Spinal cord (tissue), 10 donors: ENCODE measurements around the gene MPO. TPM values are rescaled to one million over a fixed set of nuclear protein-coding genes. Genes with fewer than 3 reads are reported as not detected.

Experiments used
- DNase-seq, 6 donors: peaks; one replicate each; pipeline versions ENCODE4 v3.0.0 to v3.0.0-alpha.2; 2013 to 2015; ENCODE audit warnings: low spot score in 6 of 6, low read depth in 4 of 6
- H3K27ac ChIP-seq: one replicate; pipeline ENCODE4 v1.5.1; 2013; ENCODE audit warnings: low read depth, low read length, control low read depth
- H3K27me3 ChIP-seq: one replicate; pipeline ENCODE4 v1.6.1; 2013; ENCODE audit warnings: low read length; ENCODE audit not compliant: control insufficient read depth, insufficient read depth
- H3K36me3 ChIP-seq: one replicate; pipeline ENCODE4 v1.6.1; 2013; ENCODE audit warnings: low read length; ENCODE audit not compliant: control insufficient read depth, insufficient read depth
- H3K4me1 ChIP-seq: one replicate; pipeline ENCODE4 v1.6.1; 2013; ENCODE audit warnings: low read length; ENCODE audit not compliant: control insufficient read depth, insufficient read depth
- H3K4me3 ChIP-seq: one replicate; pipeline ENCODE4 v1.5.1; 2013; ENCODE audit warnings: low read depth, low read length, control low read depth
- H3K9me3 ChIP-seq: one replicate; pipeline ENCODE4 v1.6.1; 2013; ENCODE audit warnings: low read length; ENCODE audit not compliant: control insufficient read depth, insufficient read depth
- WGBS: methylation state at CpG from one replicate; pipeline ENCODE4 v1.1.5; 2013; ENCODE audit warnings: missing lambda C conversion rate; ENCODE audit not compliant: insufficient coverage; 5-methylcytosine and 5-hydroxymethylcytosine counted together
- polyA plus RNA-seq, 2 donors: library from polyadenylated mRNA; unstranded; fragments of 120-200 nt; gene quantifications; one replicate each; pipeline ENCODE4 v1.2.1, GENCODE V29; 2013; ENCODE audit not compliant: insufficient read length in 2 of 2
- total RNA-seq, 2 donors: library from RNA; depleted of rRNA in 1 of 2; stranded (reverse); fragments of 120-200 nt in 1 of 2; fragments of >200 nt in 1 of 2; gene quantifications; one replicate each; pipeline versions ENCODE4 v1.2.3 to v1.2.4, GENCODE V29; 2013 to 2014
- donor health status: healthy.

The MPO gene
- total and polyA plus RNA-seq, 4 donors = 1.9 to 71.2 (median 4.8) TPM

DNA sequence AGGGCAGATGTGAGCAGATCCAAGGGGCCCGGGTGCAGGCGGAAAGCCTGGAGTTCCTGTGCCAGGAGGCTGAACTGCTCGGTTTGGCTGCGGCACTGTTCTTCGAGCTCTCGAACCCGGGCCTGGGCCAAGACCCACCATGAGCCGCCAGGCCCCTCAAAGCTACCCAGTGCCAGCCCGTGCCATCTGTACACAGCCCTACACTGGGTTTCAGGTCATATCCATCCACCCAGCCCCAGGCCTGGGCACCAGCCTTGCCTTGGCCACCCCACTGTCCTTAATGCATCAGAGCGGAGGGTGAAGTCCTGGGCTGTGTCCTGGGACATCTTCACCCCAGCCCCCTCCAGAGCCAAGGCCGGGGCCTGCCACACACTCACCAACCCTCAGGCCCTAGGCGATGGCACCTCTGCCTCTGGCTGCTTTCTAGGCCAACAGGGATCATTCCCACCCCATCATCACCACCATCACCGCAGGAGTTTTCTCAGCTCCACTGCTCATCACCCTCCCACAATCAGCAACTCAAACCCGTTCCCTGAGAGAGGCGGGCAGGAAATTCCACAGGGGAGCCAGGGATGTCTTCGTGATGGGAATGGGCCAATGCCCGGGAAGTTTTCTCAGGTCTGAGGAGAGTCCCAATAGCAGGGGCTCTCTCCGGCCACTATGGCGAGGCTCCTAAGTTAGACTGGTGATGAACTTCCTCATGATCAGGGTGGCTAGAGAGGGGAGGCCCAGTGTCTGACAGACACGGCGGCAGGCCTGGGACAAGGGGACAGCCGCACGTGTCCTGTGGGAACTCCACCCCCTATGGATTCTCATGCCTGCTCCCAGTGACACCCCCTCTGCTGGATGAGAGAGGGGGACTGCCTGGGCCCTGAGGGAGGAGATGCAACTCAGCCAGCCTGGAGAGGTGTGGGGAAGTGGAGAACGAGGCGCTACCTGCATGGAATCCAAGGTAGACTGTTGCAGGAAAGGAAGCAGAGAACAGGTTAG is 38.7 kb upstream of the MPO start:
- no peak overlapping the region for H3K4me3 ChIP-seq
- H3K27me3 ChIP-seq = no peaks in the 10 kb centered on the region
- no peak for DNase-seq
- 92% methylated on average over 19 of the region's 25 CpGs for WGBS
- H3K36me3 ChIP-seq = peaks cover 82% of the 10 kb centered on the region
- H3K9me3 ChIP-seq = no peaks in the 10 kb centered on the region
- H3K4me1 ChIP-seq = peaks cover 13% of the 10 kb centered on the region
- no peak overlapping the region for H3K27ac ChIP-seq

DNA sequence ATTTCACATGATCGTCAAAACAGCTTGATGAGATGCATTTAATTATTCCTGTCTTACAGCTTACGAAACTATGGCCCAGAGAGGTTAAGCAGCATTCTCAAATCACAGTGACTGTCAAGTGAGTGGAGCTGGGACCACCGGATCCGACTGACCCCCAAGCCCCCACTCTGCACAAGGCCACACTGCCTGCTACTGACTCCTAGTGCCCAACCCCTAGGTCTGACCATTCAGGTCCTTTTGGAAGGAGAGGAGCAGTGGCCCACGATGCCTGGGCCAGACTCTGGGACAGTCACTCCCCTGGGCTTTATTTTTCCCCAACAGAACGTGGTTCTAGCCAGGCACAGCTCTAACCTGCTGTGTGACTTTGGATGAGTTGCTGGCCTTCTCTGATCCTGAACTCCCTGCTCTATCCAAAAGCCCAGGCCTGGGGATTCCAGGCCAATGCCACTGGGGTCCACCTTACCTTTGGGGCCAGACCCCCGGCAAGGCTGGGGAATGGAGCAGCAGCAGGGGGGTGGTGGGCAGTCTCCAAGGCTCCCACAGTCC is 38.0 kb upstream of the MPO start:
- WGBS = 89% methylated on average over 5 of the region's 7 CpGs
- H3K36me3 ChIP-seq = peaks cover 84% of the 10 kb centered on the region
- peaks cover 8% of the 10 kb centered on the region for H3K4me1 ChIP-seq
- H3K4me3 ChIP-seq = no peak overlapping the region
- no peak for DNase-seq
- no peak overlapping the region for H3K27ac ChIP-seq
- H3K9me3 ChIP-seq = no peaks in the 10 kb centered on the region
- H3K27me3 ChIP-seq = no peaks in the 10 kb centered on the region

GRCh38 chr17:58318065-58318481 is 37.3 kb upstream of the MPO start:
- Histone ChIP-seq H3K36me3 (peaks cover 79% of the 10 kb centered on the region), H3K4me1 (peaks cover 2% of the 10 kb centered on the region), H3K27ac (no peak overlapping the region), H3K27me3 (no peaks in the 10 kb centered on the region), H3K9me3 (no peaks in the 10 kb centered on the region), H3K4me3 (no peak overlapping the region)
- 90% methylated on average over 8 of the region's 9 CpGs for WGBS
- no peak for DNase-seq

DNA sequence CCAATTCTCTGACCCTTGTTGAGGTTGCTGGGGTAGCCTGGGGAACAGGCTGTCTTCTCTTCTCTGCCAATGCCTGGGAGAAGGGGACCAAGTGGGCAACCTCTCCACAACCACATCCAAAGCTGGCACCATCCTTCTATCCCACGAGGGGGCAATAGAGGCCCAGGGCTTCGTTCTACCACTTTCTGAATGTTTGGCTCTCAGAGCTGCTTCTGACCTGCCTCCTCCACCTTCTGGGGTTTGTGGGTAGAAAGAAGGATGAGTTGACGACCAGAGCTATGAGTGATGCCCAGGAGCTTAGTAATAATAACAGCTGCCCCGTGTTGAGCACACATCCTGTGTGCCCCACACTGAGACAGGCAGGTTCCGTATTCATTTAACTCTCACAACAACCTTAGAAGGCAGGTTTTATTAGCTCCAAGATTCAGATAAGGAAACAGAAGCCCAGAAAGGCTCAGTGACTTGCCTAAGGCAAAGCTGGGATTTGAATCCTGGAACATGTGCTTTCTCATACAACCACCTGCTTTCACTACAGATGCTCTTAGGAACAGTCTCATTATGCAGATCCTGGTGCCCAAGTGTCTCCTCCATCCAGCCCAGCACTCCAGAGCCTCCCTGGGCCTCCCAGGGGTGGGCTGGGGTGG is 36.8 kb upstream of the MPO start:
- DNase-seq = peak in 2 of 6 donors; percentile 16 to 35
- H3K9me3 ChIP-seq = no peaks in the 10 kb centered on the region
- no peaks in the 10 kb centered on the region for H3K4me1 ChIP-seq
- 58% methylated on average over 3 of the region's 5 CpGs for WGBS
- peaks cover 74% of the 10 kb centered on the region for H3K36me3 ChIP-seq
- no peak overlapping the region for H3K27ac ChIP-seq
- H3K4me3 ChIP-seq = no peak overlapping the region
- H3K27me3 ChIP-seq = no peaks in the 10 kb centered on the region

GRCh38 chr17:58316260-58316960 is 35.7 kb upstream of the MPO start:
- no peak for DNase-seq
- Histone ChIP-seq H3K27ac (no peak overlapping the region), H3K4me3 (no peak overlapping the region), H3K4me1 (no peaks in the 10 kb centered on the region), H3K27me3 (no peaks in the 10 kb centered on the region), H3K36me3 (peaks cover 74% of the 10 kb centered on the region), H3K9me3 (no peaks in the 10 kb centered on the region)
- 96% methylated on average over 6 of the region's 8 CpGs for WGBS

DNA sequence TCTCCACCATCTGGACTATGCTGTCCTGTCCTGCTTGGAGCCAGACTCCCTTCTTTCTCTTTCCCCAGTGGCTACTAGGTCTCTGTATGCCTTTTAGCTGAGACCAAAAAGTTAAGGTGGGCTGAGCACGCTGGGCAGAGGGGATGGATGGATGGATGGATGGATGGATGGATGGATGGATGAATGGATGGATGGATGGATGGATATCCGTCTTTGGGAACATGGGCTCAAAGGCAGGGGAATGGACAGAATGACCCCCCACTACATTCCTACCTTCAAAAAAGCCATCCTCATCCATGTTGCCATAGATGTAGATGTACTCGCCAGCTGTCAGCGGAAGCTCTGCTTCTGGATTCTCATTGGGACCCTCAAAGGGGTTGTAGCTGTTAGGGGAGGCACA is 35.0 kb upstream of the MPO start:
- no peaks in the 10 kb centered on the region for H3K4me1 ChIP-seq
- peaks cover 79% of the 10 kb centered on the region for H3K36me3 ChIP-seq
- H3K27me3 ChIP-seq = no peaks in the 10 kb centered on the region
- no peak overlapping the region for H3K27ac ChIP-seq
- no peaks in the 10 kb centered on the region for H3K9me3 ChIP-seq
- no peak for DNase-seq
- no CpG with 5 or more reads among the region's 4 CpGs for WGBS
- no peak overlapping the region for H3K4me3 ChIP-seq

DNA sequence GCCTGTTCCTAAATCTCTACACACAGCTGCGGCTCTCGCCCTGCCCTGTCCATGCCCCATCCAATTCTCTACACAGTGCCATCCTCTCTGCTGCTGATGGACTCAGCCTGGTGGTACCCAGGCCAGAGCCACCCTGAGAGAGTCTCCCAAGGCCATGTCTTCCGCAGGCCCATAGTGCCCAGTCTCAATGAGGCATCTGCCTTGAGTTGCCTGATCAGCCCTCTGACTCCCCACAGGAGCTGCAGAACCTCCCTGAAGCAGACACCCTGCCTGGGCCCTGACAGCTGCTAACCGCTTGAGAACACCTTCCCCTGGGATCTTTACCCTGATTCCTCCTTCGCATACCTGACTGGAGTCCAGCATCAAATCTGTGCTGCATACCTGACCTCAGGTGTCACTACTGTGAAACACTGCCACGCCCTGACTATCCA is 34.6 kb upstream of the MPO start:
- Histone ChIP-seq H3K9me3 (no peaks in the 10 kb centered on the region), H3K4me1 (no peaks in the 10 kb centered on the region), H3K36me3 (peaks cover 79% of the 10 kb centered on the region), H3K27ac (no peak overlapping the region), H3K4me3 (no peak overlapping the region), H3K27me3 (no peaks in the 10 kb centered on the region)
- no peak for DNase-seq
- 99% methylated on average over 6 of the region's 6 CpGs for WGBS

GRCh38 chr17:58314706-58315015 is 33.9 kb upstream of the MPO start:
- no peak for DNase-seq
- no peak overlapping the region for H3K27ac ChIP-seq
- H3K36me3 ChIP-seq = peaks cover 79% of the 10 kb centered on the region
- H3K4me3 ChIP-seq = no peak overlapping the region
- no peaks in the 10 kb centered on the region for H3K27me3 ChIP-seq
- no peaks in the 10 kb centered on the region for H3K9me3 ChIP-seq
- H3K4me1 ChIP-seq = no peaks in the 10 kb centered on the region
- 62% methylated on average over 2 of the region's 6 CpGs for WGBS

DNA sequence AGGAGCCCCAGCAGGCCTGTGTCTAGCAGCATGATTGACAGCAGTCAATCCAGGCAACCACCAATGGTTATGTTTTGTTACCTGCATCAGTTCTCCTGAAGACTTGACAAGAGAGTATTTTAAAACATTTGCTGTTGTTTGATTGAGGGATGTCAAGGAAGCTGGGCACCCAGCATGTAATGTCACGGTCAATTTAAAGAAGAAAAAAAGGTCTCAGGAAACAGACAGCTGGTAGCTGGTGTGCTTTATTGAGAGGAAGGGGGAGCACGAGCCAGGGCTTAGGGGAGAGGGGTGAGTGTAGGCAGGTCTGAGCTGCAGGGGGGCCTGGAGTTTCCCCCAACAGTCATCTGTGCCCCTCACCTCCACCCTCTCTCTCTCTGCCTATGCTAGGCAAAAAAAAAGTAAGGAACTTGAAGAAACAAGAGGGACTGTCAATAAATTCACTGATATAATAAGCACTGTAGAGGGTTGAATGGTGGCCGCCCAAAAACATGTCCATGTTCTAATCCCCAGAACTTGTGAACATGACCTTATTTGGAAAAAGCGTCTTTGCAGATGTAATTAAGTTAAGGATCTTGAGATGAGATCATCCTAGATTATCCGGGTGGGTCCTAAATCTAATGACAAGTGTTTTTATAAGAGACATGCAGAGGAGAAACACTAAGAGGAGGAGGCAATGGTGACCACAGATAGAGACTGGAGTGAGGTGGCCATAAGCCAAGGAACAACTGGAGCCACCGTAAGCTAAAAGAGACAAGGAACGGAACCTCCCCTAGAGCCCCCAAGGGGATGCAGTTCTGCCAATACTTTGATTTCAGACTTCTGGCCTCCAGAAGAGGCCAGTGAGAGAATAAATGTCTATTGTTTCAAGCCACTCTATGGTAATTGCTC is 33.3 kb upstream of the MPO start:
- 79% methylated on average over 4 of the region's 7 CpGs for WGBS
- Histone ChIP-seq H3K9me3 (no peaks in the 10 kb centered on the region), H3K36me3 (peaks cover 79% of the 10 kb centered on the region), H3K4me3 (no peak overlapping the region), H3K4me1 (no peaks in the 10 kb centered on the region), H3K27ac (no peak overlapping the region), H3K27me3 (no peaks in the 10 kb centered on the region)
- no peak for DNase-seq
